ENCODE data around the gene IGF2.

IGF2 gene

GRCh38 chr11:2105511-2105910 lies 33.7 kb downstream of the IGF2 start:
- Histone ChIP-seq H3K36me3 (ENCODE audit: insufficient read depth, low read length) (no peaks in the 10 kb centered on the region), H3K4me1 (ENCODE audit: insufficient read depth, low read length) (no peaks in the 10 kb centered on the region; the same call in 1 of the 2 replicates), H3K9ac (ENCODE audit: low read depth, low read length) (no peak overlapping the region), H3K9me3 (ENCODE audit: control insufficient read depth, insufficient read depth, low read length) (no peaks in the 10 kb centered on the region)

DNA sequence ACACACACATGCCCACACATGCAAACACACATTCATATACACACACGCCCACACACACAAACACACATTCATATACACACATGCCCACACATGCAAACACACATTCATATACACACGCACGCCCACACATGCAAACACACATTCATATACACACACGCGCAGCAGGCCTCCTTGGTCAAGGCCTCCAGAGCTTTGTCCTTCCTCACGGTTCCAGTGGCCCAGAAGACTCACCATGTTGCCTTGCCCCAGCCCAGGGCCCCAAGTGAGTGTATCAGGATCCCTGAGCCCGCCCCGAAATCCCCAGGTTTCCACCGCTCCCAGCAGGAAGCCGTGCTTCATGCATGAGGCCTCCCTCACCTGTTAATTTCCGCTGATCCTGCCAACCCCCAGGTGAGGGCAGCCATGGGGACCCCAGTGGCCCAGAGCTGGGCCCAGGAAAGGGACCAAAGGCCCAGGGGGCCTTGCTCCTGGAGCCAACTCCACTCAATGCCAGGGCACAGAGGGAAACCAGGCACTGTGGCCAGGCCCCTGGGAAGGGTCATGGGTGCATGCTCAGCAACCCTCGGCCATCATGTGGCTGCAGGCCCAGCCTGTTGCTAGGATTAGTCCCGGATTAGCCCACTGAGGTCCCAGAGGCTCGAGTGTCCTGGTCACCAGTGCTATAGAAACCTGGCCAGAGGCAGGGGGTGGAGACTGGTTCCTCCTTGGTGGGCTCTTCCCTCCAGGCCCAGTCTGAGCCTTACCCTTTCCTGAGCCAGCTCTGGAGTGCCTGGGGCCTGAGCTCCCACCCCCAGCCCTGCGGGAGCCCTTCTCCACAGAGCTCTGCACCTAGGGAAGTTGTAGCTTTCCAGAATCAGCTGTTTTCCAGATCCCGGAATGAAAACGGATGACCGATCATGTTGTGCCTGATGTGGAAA lies 34.4 kb downstream of the IGF2 start:
- H3K9me3 ChIP-seq (ENCODE audit: control insufficient read depth, insufficient read depth, low read length): no peaks in the 10 kb centered on the region
- no peaks in the 10 kb centered on the region for H3K36me3 ChIP-seq (ENCODE audit: insufficient read depth, low read length)
- H3K9ac ChIP-seq (ENCODE audit: low read depth, low read length): no peak overlapping the region
- H3K4me1 ChIP-seq (ENCODE audit: insufficient read depth, low read length): peaks cover 5% of the 10 kb centered on the region; the same call in 1 of the 2 replicates

DNA sequence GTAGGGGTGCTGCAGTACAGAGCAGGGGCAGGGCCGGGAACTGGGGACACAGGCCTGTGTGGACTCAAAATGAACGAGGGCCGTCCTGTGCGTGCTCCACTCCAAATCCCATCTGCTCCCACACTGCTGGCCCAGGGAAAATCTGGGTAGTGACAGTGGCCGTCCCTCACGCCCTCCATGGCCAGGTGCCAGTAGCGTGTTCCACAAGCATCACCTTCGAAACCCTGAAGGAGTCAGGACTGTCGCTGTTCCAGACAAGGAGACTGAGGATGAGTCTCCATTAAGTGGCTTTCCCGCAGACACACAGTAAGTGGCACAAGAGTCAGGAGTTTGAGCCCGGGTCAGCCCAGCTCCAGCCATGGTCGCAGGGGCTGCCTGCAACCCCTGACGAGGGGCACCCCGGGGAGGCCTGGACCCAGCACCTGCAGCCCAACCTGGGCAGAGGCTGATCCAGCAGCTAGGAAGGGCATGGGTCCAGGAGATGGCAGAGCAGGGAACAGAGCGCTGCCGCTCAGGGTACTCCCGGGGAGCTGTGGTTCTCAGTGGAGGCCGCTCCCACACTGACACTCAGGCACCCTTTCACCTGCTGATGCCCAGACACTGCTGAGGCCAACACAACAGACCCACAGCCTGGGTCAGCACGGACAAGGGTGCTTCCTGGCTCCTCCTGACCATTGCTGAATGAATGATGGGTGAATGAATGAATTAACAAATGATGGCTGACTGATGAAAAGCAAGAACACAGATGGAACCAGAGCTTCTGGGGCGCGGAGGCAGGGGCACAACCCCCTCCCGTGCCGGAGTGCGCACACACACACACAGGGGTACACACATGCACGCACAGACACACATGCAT lies 35.3 kb downstream of the IGF2 start:
- H3K9ac ChIP-seq (ENCODE audit: low read depth, low read length): no peak overlapping the region
- H3K36me3 ChIP-seq (ENCODE audit: insufficient read depth, low read length): no peaks in the 10 kb centered on the region
- no peaks in the 10 kb centered on the region for H3K9me3 ChIP-seq (ENCODE audit: control insufficient read depth, insufficient read depth, low read length)
- H3K4me1 ChIP-seq (ENCODE audit: insufficient read depth, low read length): peaks cover 9% of the 10 kb centered on the region; the same call in 1 of the 2 replicates

DNA sequence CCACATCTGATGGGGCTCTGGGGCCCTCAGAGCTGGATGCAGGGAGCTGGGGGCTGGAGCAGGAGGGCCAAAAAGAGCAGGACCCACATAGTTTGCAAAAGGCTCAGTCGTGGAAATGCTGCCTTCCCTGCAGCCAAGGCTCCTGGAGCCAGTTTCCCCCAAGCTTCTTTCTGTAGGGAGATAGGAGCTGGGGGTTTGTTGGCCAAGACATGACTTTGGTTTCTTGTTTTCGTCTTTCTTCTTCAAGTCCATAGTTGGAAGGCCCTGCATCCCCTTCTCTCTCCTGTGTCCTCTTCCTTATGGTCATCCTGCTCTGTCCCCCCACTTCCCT lies 36.3 kb downstream of the IGF2 start:
- Histone ChIP-seq H3K36me3 (ENCODE audit: insufficient read depth, low read length) (no peaks in the 10 kb centered on the region), H3K9me3 (ENCODE audit: control insufficient read depth, insufficient read depth, low read length) (no peaks in the 10 kb centered on the region), H3K4me1 (ENCODE audit: insufficient read depth, low read length) (peaks cover 11% of the 10 kb centered on the region; the same call in 1 of the 2 replicates), H3K9ac (ENCODE audit: low read depth, low read length) (no peak overlapping the region)

DNA sequence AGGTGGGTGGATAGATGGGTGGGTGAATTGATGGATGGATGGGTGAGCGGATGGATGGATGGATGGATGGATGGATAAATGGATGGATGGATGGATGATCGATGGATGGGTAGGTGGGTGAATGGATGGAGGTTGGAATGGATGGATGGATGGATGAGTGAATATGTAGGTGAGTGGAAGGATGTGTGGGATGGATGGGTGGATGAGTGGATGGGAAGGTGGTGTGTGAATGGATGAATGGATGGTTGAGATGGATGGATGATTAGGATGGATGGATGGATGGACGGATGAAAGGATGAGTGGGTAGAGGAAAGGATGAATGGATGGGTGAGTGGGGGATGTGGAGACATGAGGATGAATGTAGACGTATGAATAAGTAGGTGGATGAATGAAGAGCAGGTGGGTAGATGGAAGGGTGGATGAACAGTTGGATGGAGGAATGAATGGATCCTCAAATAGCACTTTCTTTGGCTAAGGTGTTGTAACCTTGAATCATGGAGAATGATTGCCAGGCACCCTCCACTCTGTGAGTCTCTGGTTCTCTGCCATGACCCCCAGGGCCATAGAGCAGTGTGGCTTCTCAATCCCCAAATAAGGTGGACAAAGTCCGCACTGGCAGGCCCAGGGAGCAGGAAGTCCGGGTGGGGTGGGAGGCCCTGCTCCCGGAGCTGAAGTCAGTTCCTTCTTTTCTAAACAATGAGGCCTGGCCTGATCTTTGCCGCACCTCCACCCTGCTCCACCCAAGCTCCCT lies 36.9 kb downstream of the IGF2 start:
- peaks cover 14% of the 10 kb centered on the region; the same call in 1 of the 2 replicates for H3K4me1 ChIP-seq (ENCODE audit: insufficient read depth, low read length)
- no peak overlapping the region for H3K9ac ChIP-seq (ENCODE audit: low read depth, low read length)
- no peaks in the 10 kb centered on the region for H3K36me3 ChIP-seq (ENCODE audit: insufficient read depth, low read length)
- no peaks in the 10 kb centered on the region for H3K9me3 ChIP-seq (ENCODE audit: control insufficient read depth, insufficient read depth, low read length)

GRCh38 chr11:2101171-2101675 lies 38.0 kb downstream of the IGF2 start:
- H3K9me3 ChIP-seq (ENCODE audit: control insufficient read depth, insufficient read depth, low read length): no peaks in the 10 kb centered on the region
- H3K4me1 ChIP-seq (ENCODE audit: insufficient read depth, low read length): peaks cover 22% of the 10 kb centered on the region; the same call in 1 of the 2 replicates
- H3K9ac ChIP-seq (ENCODE audit: low read depth, low read length): no peak overlapping the region
- H3K36me3 ChIP-seq (ENCODE audit: insufficient read depth, low read length): no peaks in the 10 kb centered on the region

DNA sequence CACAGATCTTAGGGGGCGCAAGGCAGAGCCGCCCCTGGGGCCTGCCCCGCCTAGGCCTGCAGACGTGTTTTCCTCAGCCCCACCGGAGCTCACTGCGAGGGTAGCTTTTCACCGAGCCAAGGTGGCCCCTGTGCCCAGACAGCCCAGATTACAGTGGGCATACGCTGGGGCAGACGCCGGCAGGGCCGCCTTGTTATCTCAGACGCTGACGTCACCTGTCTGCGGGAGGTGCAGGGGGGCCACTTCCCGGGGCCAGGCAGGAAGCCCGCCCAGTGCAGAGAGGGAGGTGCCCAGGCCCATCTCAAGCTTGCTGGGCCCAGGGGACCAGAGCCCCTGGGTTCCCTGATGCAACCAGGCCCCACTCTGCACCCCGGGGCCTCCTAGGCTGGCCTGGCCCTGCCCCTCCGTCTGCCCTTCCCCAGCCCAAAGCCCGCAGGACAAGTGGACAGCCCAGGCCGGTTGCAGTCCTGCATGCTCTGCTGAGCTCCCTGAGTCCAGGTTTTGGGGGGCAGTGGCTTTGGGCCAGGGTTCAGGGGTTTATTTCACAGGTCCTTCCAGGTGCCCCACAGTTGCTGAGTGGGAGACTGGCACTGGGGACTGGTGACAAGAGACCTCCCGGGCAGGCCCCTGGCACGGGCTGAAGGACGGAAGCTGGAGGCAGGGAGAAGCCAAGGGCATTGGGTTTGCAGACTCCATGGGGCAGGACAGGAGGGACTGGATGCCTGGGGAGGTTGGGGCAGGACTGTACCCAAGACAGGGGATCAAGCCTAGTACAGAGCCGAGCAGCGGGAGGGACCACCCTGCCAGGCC lies 38.6 kb downstream of the IGF2 start:
- Histone ChIP-seq H3K4me1 (ENCODE audit: insufficient read depth, low read length) (peaks cover 22% of the 10 kb centered on the region; the same call in 1 of the 2 replicates), H3K9me3 (ENCODE audit: control insufficient read depth, insufficient read depth, low read length) (no peaks in the 10 kb centered on the region), H3K36me3 (ENCODE audit: insufficient read depth, low read length) (no peaks in the 10 kb centered on the region), H3K9ac (ENCODE audit: low read depth, low read length) (no peak overlapping the region)

- peaks cover 22% of the 10 kb centered on the region; the same call in 1 of the 2 replicates for H3K4me1 ChIP-seq (ENCODE audit: insufficient read depth, low read length)
- no peak overlapping the region for H3K9ac ChIP-seq (ENCODE audit: low read depth, low read length)
- no peaks in the 10 kb centered on the region for H3K9me3 ChIP-seq (ENCODE audit: control insufficient read depth, insufficient read depth, low read length)
- H3K36me3 ChIP-seq (ENCODE audit: insufficient read depth, low read length): no peaks in the 10 kb centered on the region
Observed at GRCh38 chr11:2099516-2100349, 39.5 kb downstream of the IGF2 start.

GRCh38 chr11:2098691-2099515 lies 40.3 kb downstream of the IGF2 start:
- Histone ChIP-seq H3K36me3 (ENCODE audit: insufficient read depth, low read length) (no peaks in the 10 kb centered on the region), H3K9ac (ENCODE audit: low read depth, low read length) (no peak overlapping the region), H3K9me3 (ENCODE audit: control insufficient read depth, insufficient read depth, low read length) (no peaks in the 10 kb centered on the region), H3K4me1 (ENCODE audit: insufficient read depth, low read length) (peaks cover 22% of the 10 kb centered on the region; the same call in 1 of the 2 replicates)

DNA sequence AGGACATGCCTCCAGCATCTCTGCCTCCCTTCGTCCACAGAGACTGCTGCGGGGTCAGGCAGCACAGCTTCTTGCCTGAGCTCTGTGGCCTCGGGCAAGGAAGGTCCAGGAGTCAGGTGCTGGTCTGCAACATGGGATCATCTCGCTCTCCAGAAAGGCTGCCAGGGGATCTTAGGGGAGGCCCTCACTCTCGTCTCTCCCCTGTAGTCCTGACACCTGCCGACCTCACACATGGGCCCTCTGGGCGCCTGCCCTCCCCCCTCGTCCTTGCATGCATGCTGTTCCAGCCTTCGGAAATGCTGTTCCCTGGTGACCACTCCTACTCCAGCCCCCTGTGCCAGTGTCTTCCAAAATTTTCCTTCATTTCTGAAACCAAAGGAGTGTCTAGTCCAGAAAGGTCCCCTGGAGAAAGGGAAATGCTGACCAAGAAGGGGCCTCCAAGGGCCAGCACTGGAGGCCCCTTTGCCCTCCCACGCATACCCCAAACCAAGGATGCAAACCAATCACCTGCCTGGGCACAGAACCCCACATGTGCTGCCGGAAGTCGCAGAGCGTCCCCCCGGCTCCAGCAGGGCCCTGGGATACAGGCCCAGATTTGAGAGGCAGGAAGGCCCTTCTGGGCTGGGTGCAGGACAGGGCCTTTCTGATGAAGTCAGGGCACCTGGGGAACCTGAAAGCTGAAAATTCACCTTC lies 41.0 kb downstream of the IGF2 start:
- H3K9ac ChIP-seq (ENCODE audit: low read depth, low read length): no peak overlapping the region
- no peaks in the 10 kb centered on the region for H3K9me3 ChIP-seq (ENCODE audit: control insufficient read depth, insufficient read depth, low read length)
- peaks cover 22% of the 10 kb centered on the region; the same call in 1 of the 2 replicates for H3K4me1 ChIP-seq (ENCODE audit: insufficient read depth, low read length)
- H3K36me3 ChIP-seq (ENCODE audit: insufficient read depth, low read length): no peaks in the 10 kb centered on the region

DNA sequence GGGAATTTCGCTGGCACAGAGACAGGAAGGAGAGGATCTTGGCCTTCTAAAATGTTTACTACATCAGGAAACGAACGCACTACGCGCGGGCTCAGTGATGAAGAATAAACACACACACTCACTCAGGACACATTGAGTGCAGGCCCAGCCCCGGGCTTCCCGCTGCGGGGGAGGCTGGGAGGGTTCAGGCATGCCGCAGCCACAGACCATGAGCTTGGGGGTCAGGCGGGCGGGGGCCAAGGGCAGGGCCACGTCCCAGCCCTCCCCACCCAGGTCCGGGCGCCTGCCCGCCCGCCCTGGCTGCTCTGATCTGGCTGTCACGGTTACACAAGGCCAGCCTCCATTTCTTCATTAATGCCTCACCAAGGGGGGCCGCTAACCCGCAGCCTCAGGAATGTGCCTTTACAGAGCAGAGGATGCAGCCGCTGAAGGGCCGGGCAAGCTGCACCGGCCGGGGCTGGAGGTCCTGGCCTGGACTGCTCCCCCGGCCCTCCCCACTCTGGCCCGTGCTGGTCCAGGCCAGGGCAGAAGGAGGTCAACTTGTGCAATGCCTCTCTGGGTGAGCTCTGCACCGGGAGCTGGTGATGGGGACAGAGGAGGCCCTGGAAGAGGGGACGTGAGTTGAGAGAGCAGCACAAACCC lies 41.7 kb downstream of the IGF2 start:
- Histone ChIP-seq H3K36me3 (ENCODE audit: insufficient read depth, low read length) (no peaks in the 10 kb centered on the region), H3K9ac (ENCODE audit: low read depth, low read length) (no peak overlapping the region), H3K9me3 (ENCODE audit: control insufficient read depth, insufficient read depth, low read length) (no peaks in the 10 kb centered on the region), H3K4me1 (ENCODE audit: insufficient read depth, low read length) (peaks cover 22% of the 10 kb centered on the region; the same call in 1 of the 2 replicates)
